Cardiac fibroblast (primary cell): ENCODE results near the gene MARCO.
A peak's percentile ranks its signal among the peaks of the same experiment; 100 is the strongest.

Experiments used
- DNase-seq, 2 donors: peaks; one replicate each; pipeline versions ENCODE4 v3.0.0 to v3.0.0-alpha.2; 2010; ENCODE audit warnings: low read depth in 2 of 2
- H3K4me3 ChIP-seq, 2 donors: replicated peaks in 1 of 2; 1 replicate in 1 of 2; 2 replicates in 1 of 2; pipeline ENCODE4 v1.5.1; 2011; ENCODE audit warnings: low read depth in 2 of 2, low read length in 2 of 2, mild to moderate bottlenecking in 2 of 2, moderate library complexity in 1 of 2
- CTCF ChIP-seq: IDR thresholded peaks from one replicate; pipeline ENCODE4 v1.5.1; 2011; ENCODE audit warnings: low read depth, mild to moderate bottlenecking, low read length, inconsistent platforms

The MARCO gene

GRCh38 chr2:118971245-118972122, 29.5 kb downstream of the MARCO start:
- DNase-seq: no peak
- no peak for TF ChIP-seq CTCF

GRCh38 chr2:118973542-118973951, 31.6 kb downstream of the MARCO start:
- DNase-seq: peak; percentile 29 to 52
- no peak for TF ChIP-seq CTCF
- no peak overlapping the region for H3K4me3 ChIP-seq

More at GRCh38 chr2:118971245-118972122, 29.5 kb downstream of the MARCO start:
- H3K4me3 ChIP-seq: no peak overlapping the region

GRCh38 chr2:118974103-118974993, 32.4 kb downstream of the MARCO start:
- no peak overlapping the region for H3K4me3 ChIP-seq
- peak; percentile 29 to 78 for DNase-seq
- no peak for TF ChIP-seq CTCF

- TF ChIP-seq CTCF: no peak
- no peak overlapping the region for H3K4me3 ChIP-seq
- no peak for DNase-seq
Observed at GRCh38 chr2:118975133-118975532, 33.1 kb downstream of the MARCO start.

GRCh38 chr2:118978064-118978463, 36.1 kb downstream of the MARCO start:
- DNase-seq: no peak
- no peak overlapping the region for H3K4me3 ChIP-seq
- TF ChIP-seq CTCF: no peak

- TF ChIP-seq CTCF: no peak
- no peak for DNase-seq
- H3K4me3 ChIP-seq: no peak overlapping the region
Observed at GRCh38 chr2:118979152-118979861, 37.3 kb downstream of the MARCO start.
